ENCODE data around the gene METTL15.

- TF ChIP-seq CTCF (IDR thresholded peaks at IDR 0.05) (no peak), POLR2A (IDR thresholded peaks at IDR 0.05) (no peak)
Observed at GRCh38 chr11:28251257-28251656, 143.1 kb downstream of the METTL15 start.

All from heart left ventricle (tissue), 13 donors.